Motor neuron (in vitro differentiated cells): ENCODE measurements around the gene SLC38A8. TPM values are rescaled to one million over a fixed set of nuclear protein-coding genes. Genes with fewer than 3 reads are reported as not detected.

Experiments used
- ATAC-seq, 8 experiments: fragments of 200-7000 bp; cut with Tn5 transposase; replicated peaks in 6 of 8; 2 replicates each; pipeline ENCODE4 v1.8.0; 2021; ENCODE audit warnings: mild to moderate bottlenecking in 8 of 8, moderate library complexity in 8 of 8
- H3K27ac ChIP-seq, 2 donors: fragments of 250-450 bp; sonication (Bioruptor Pico); 2 replicates each; pipeline ENCODE4 v1.9.0; 2021; ENCODE audit warnings: antibody characterized with exemption in 2 of 2, mild to moderate bottlenecking in 2 of 2, moderate library complexity in 1 of 2
- H3K4me1 ChIP-seq, 2 donors: fragments of 250-450 bp; sonication (Bioruptor Pico); replicated peaks in 1 of 2; 2 replicates each; pipeline ENCODE4 v1.6.1; 2021; ENCODE audit warnings: antibody characterized with exemption in 2 of 2, mild to moderate bottlenecking in 2 of 2, moderate library complexity in 1 of 2
- H3K4me3 ChIP-seq, 5 donors: fragments of 250-450 bp; sonication (Bioruptor Pico); 2 replicates each; pipeline ENCODE4 v1.9.0; 2021; ENCODE audit warnings: antibody characterized with exemption in 5 of 5, mild to moderate bottlenecking in 5 of 5, moderate library complexity in 4 of 5
- WGBS, 10 experiments: fragments of 450-650 bp; shearing (Covaris generic); methylation state at CpG; one replicate each; pipeline ENCODE4 v1.0.0; 2022; 5-methylcytosine and 5-hydroxymethylcytosine counted together
- in situ Hi-C, 9 experiments: fragments of 400-800 bp; cut with MboI; loops; one replicate each; pipeline ENCODE4 v1.15.0; 2021; ENCODE audit warnings: low sequenced_read_pairs in 9 of 9, low pct_unique_long_range_greater_than_20kb in 2 of 9; ENCODE audit not compliant: unreplicated experiment in 9 of 9
- total RNA-seq, 8 experiments: library from RNA; unstranded; fragments of 300-600 nt; gene quantifications; 2 replicates each; pipeline versions ENCODE4 v1.2.3 to v1.2.4, GENCODE V29; 2022

Gene SLC38A8
- total RNA-seq, 8 experiments from 2014 or later: 0.27 to 1.9 (median 1.5) TPM; not detected in 4

DNA sequence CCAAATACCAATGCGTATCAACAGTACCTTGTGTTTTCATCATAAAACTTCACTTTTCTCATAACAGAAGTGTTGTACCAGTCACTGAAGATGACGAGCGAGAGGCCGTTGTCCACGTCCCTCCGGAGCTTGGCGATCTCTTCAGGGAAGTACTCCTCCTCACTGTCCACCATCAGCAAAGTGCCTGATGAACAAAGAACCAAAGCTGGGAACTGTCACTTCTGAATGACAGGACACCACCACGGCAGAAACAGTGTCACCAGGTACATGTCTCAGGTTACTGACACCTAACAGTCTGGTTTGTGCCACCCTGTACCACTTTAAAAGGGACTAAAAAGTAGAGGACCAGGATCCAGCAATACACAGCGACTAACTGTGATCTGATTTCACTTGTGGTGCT is 25.0 kb upstream of the SLC38A8 start:
- Histone ChIP-seq H3K4me1 (no peaks in the 10 kb centered on the region), H3K4me3 (no peak overlapping the region), H3K27ac (no peak overlapping the region)
- ATAC-seq: no peak
- in situ Hi-C loops: loop anchor here (10.0 to 25.0 kb wide), 3 partner anchors 103 to 113 kb away; partner anchors contain the start of genes NECAB2 (in 8 of the 9) and OSGIN1 (in 4 of the 9)
- WGBS, 10 experiments: 50 to 100% (median 95%) methylated on average over 1 to 9 of the region's 9 CpGs; no CpG with 5 or more reads in 3 of the 10 experiments

GRCh38 chr16:84065536-84066132 is 23.0 kb upstream of the SLC38A8 start:
- 18 to 70% (median 30%) methylated on average over 4 to 12 of the region's 12 CpGs for WGBS, 10 experiments
- in situ Hi-C loops: loop anchor here (10.0 to 25.0 kb wide), 3 partner anchors 101 to 111 kb away; partner anchors contain the start of genes NECAB2 (in 8 of the 9) and OSGIN1 (in 4 of the 9)
- no peak overlapping the region for H3K4me3 ChIP-seq
- no peak overlapping the region for H3K27ac ChIP-seq
- peak; percentile 50 to 66 (median 60) for ATAC-seq
- peaks cover 0 to 3% of the 10 kb centered on the region in 2 donors for H3K4me1 ChIP-seq

- no peak overlapping the region for H3K27ac ChIP-seq
- in situ Hi-C loops: loop anchor here (10.0 to 25.0 kb wide), 3 partner anchors 99 to 109 kb away; partner anchors contain the start of genes NECAB2 (in 8 of the 9) and OSGIN1 (in 4 of the 9)
- WGBS, 10 experiments: 78 to 100% (median 90%) methylated on average over 1 to 4 of the region's 4 CpGs; no CpG with 5 or more reads in 3 of the 10 experiments
These were observed 21.4 kb upstream of the SLC38A8 start for GRCh38 chr16:84063980-84064379.

GRCh38 chr16:84062734-84063640 is 20.4 kb upstream of the SLC38A8 start:
- in situ Hi-C loops: loop anchor here (10.0 to 25.0 kb wide), 3 partner anchors 98 to 108 kb away; partner anchors contain the start of genes NECAB2 (in 8 of the 9) and OSGIN1 (in 4 of the 9)
- H3K27ac ChIP-seq: no peak overlapping the region
- 25 to 83% (median 41%) methylated on average over 1 to 23 of the region's 25 CpGs; no CpG with 5 or more reads in 2 of the 10 experiments for WGBS, 10 experiments
- H3K4me3 ChIP-seq: no peak overlapping the region
- H3K4me1 ChIP-seq: peaks cover 0 to 3% of the 10 kb centered on the region in 2 donors
- peak; percentile 94 to 99 (median 97) for ATAC-seq

More at GRCh38 chr16:84063980-84064379, 21.4 kb upstream of the SLC38A8 start:
- Histone ChIP-seq H3K4me3 (no peak overlapping the region), H3K4me1 (peaks cover 0 to 3% of the 10 kb centered on the region in 2 donors)
- no peak for ATAC-seq

- no peak for ATAC-seq
- Histone ChIP-seq H3K4me1 (peaks cover 0 to 3% of the 10 kb centered on the region in 2 donors), H3K4me3 (no peak overlapping the region), H3K27ac (no peak overlapping the region)
- in situ Hi-C loops: loop anchor here (10.0 to 25.0 kb wide), 3 partner anchors 97 to 107 kb away; partner anchors contain the start of genes NECAB2 (in 8 of the 9) and OSGIN1 (in 4 of the 9)
- 60 to 100% (median 91%) methylated on average over 1 to 4 of the region's 7 CpGs; no CpG with 5 or more reads in 1 of the 10 experiments for WGBS, 10 experiments
These were observed 18.7 kb upstream of the SLC38A8 start for GRCh38 chr16:84061236-84061819.

DNA sequence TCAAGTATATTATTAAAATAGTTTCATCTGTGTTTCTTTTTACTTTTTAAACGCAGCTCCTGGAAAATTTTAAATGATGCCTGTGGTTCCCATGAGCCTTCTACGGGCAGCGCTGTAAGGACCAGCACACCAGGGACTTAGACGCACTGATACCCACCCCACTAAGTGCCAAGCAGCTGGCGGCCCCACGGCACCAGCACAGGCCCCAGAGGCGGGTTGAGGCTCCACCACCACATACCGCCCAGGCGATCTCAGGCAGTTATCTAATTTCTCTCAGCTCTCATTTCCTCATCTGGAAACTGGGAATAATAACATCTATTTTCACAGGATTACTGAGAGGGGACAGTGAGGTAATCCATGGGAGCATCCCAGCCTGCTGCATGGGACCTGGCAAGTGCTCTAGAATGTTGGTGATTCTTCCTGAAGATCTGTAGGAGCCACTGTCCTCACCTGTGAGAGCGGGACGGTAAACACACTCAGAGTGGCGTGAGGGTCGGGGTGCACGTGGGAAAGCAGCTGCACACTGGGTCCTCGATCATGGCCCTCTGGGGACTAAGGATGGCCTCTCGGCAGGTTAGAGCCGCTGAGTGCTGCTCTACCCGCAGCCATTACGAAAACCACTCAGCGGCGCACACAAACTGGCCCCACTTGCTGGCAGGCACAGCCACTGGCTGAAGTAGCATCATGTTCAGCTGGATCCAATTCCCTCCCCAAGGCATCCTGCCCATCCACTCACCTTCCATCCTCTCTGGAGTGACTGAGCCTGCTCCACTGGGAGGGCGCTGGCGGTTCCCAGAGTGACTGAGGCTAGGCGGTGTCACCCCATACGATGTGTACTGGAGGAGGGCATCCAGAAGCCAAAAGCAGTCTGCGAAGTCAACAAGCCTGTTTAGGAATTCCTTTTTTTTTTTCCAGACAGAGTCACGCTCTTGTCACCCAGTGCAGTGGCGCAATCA is 17.6 kb upstream of the SLC38A8 start:
- in situ Hi-C loops: loop anchor here (10.0 to 25.0 kb wide), 3 partner anchors 95 to 105 kb away; partner anchors contain the start of genes NECAB2 (in 8 of the 9) and OSGIN1 (in 4 of the 9)
- WGBS, 10 experiments: 94 to 100% (median 96%) methylated on average over 4 to 21 of the region's 28 CpGs; no CpG with 5 or more reads in 1 of the 10 experiments
- H3K4me1 ChIP-seq: peaks cover 0 to 3% of the 10 kb centered on the region in 2 donors
- no peak for ATAC-seq
- H3K4me3 ChIP-seq: no peak overlapping the region
- H3K27ac ChIP-seq: no peak overlapping the region

DNA sequence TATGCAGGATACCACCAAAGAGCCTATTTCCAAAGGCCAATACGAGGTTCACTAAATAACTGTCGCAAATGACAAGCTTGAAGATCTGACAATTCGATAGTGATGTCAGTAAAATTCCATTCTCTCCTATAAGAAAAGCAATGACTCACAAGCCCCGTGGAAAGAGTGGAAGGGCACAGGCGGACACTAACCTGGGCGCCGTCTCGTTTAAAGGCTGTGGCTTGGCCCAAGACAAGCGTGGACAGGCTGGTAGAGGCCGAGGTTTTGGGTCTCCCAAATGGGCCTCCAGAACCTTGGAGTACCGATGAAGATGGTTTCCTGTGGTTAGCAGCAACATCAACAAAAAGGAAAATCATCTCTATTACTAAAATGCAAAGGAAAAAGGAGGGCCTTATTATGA is 16.5 kb upstream of the SLC38A8 start:
- peaks cover 0 to 3% of the 10 kb centered on the region in 2 donors for H3K4me1 ChIP-seq
- no peak overlapping the region for H3K27ac ChIP-seq
- ATAC-seq: no peak
- no peak overlapping the region for H3K4me3 ChIP-seq
- in situ Hi-C loops: loop anchor here in 3 of 9 experiments (25.0 kb wide), 1 partner anchor 97 kb away; the partner anchor contains the start of genes NECAB2 (in 3 of the 3) and OSGIN1 (in 3 of the 3)
- 33 to 100% (median 92%) methylated on average over 1 to 9 of the region's 11 CpGs; no CpG with 5 or more reads in 2 of the 10 experiments for WGBS, 10 experiments

GRCh38 chr16:84058664-84059063 is 16.1 kb upstream of the SLC38A8 start:
- Histone ChIP-seq H3K4me1 (peaks cover 0 to 3% of the 10 kb centered on the region in 2 donors), H3K27ac (no peak overlapping the region), H3K4me3 (no peak overlapping the region)
- ATAC-seq: no peak
- in situ Hi-C loops: loop anchor here in 3 of 9 experiments (25.0 kb wide), 1 partner anchor 96 kb away; the partner anchor contains the start of genes NECAB2 (in 3 of the 3) and OSGIN1 (in 3 of the 3)
- 79 to 100% (median 94%) methylated on average over 2 to 5 of the region's 11 CpGs; no CpG with 5 or more reads in 6 of the 10 experiments for WGBS, 10 experiments

GRCh38 chr16:84058211-84058610 is 15.6 kb upstream of the SLC38A8 start:
- in situ Hi-C loops: loop anchor here in 3 of 9 experiments (25.0 kb wide), 1 partner anchor 96 kb away; the partner anchor contains the start of genes NECAB2 (in 3 of the 3) and OSGIN1 (in 3 of the 3)
- no peak overlapping the region for H3K27ac ChIP-seq
- 70 to 100% (median 89%) methylated on average over 1 to 7 of the region's 15 CpGs; no CpG with 5 or more reads in 2 of the 10 experiments for WGBS, 10 experiments

DNA sequence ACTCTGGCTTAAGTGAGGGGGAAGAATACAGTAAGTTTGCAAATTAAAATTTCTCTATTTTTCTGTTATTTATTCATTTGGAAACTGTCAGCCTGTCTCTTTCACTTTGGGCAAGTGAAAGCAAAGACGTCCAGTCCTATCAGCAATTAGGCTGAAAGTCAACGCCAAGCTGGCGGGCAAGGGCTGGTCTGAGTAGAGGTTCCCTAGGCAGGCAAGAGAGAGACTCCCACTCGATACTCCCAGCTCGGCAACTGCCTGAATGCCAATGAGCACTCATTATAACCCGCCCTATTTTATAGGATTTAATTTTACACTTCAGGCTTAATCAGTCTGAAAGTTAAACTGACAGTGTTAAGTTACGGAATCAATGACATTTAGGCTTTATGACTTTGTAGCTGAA is 14.3 kb upstream of the SLC38A8 start:
- ATAC-seq: peak in 1 of 8 experiments; percentile 27
- in situ Hi-C loops: loop anchor here in 3 of 9 experiments (25.0 kb wide), 1 partner anchor 95 kb away; the partner anchor contains the start of genes NECAB2 (in 3 of the 3) and OSGIN1 (in 3 of the 3)
- 80 to 100% (median 96%) methylated on average over 1 to 6 of the region's 7 CpGs; no CpG with 5 or more reads in 2 of the 10 experiments for WGBS, 10 experiments

More at GRCh38 chr16:84058211-84058610, 15.6 kb upstream of the SLC38A8 start:
- no peak for ATAC-seq
- Histone ChIP-seq H3K4me1 (peaks cover 0 to 3% of the 10 kb centered on the region in 2 donors), H3K4me3 (no peak overlapping the region)

More for the DNA sequence above, 14.3 kb upstream of the SLC38A8 start:
- no peak overlapping the region for H3K27ac ChIP-seq
- H3K4me1 ChIP-seq: no peaks in the 10 kb centered on the region
- no peak overlapping the region for H3K4me3 ChIP-seq
